Subcutaneous adipose tissue (tissue), 4 donors: ENCODE data around the gene JAKMIP1. TPM values are rescaled to one million over a fixed set of nuclear protein-coding genes. Genes with fewer than 3 reads are reported as not detected.

Experiments used
- CTCF ChIP-seq: fragments of 450-650 bp; IDR thresholded peaks from one replicate; pipeline ENCODE4 v1.5.1; 2016; ENCODE audit warnings: low read depth, mild to moderate bottlenecking, control low read depth, antibody characterized with exemption, moderate library complexity
- total RNA-seq, 4 donors: library from RNA; depleted of rRNA; stranded (reverse); fragments of >200 nt; gene quantifications; one replicate each; pipeline ENCODE4 v1.1.0, GENCODE V29; 2016

JAKMIP1 gene
- total RNA-seq, 4 donors from 2014 or later: 0.33 to 0.88 (median 0.36) TPM

- TF ChIP-seq CTCF: no peak
Measured at GRCh38 chr4:6002926-6003325, 197.4 kb downstream of the JAKMIP1 start.

GRCh38 chr4:6002492-6002833 is 197.9 kb downstream of the JAKMIP1 start:
- no peak for TF ChIP-seq CTCF

- TF ChIP-seq CTCF: no peak
Measured at GRCh38 chr4:6001680-6002491, 198.5 kb downstream of the JAKMIP1 start.

- no peak for TF ChIP-seq CTCF
Measured at GRCh38 chr4:5999830-6000365, 200.5 kb downstream of the JAKMIP1 start.

DNA sequence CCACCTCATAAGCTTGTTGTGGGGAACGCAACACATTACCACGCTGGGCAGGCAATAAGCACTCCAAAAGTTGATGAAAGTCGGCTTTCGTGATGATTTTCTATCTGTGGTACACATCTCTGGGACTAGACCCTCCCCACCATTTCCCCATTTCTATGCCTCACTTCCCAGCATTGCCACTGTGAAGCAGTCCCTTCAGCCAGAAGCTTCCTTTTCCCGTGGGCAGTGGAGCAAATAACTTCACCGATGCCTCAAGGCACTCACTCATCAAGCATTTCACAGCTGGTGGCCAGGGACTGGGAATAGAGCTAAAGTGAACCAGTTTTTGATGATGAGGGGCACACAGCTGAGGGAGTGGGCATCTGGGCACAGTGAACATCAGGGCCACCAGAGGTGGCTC is 201.0 kb downstream of the JAKMIP1 start:
- no peak for TF ChIP-seq CTCF

DNA sequence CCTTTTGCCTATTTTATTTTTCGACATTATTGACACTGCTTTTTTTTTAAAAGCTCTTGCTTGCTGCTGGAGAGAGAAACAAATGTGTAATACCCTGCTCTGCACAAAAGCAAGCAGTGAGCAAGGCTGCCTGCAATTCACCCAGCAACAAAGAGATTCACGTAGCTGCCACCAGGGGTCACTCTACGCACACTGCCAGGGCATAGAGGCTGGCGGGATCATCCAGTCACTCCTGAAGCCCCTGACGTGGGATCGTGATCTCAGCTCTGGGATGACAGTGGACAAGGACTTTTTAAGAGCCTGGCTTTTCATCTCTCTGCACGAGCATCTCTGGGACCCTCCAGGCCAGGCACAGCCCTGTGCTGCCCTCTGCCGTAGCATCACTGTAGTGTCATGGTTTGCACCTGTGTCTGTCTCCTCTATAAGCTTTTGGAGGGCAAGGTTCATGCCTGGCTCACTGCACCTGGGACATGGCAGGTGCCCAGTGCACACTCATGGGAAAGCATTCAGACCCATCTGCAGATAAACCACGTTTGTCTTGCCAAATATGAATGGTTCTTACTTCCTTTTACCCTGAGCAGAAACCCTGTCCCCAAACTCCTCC is 201.9 kb downstream of the JAKMIP1 start:
- no peak for TF ChIP-seq CTCF

GRCh38 chr4:5996641-5997040 is 203.7 kb downstream of the JAKMIP1 start:
- TF ChIP-seq CTCF: no peak
